PC-9 (cell line): ENCODE data around the gene CEP63. TPM values are rescaled to one million over a fixed set of nuclear protein-coding genes. Genes with fewer than 3 reads are reported as not detected.

Experiments used
- BruUV-seq: library from RNA; stranded (reverse); fragments of 400-500 nt; replicated peaks from 2 replicates; lab custom pipeline; 2021; lab: Mats Ljungman, UMichigan
- CTCF ChIA-PET: fragments of 300-600 bp; sonication (Branson Sonifier 250); formaldehyde crosslinking; loops from one replicate; lab custom pipeline; 2022; ENCODE audit warnings: antibody characterized with exemption; lab: Charles Lee
- POLR2A ChIA-PET: fragments of 300-600 bp; sonication (Branson Sonifier 250); formaldehyde crosslinking; loops from one replicate; lab custom pipeline; 2022; ENCODE audit warnings: antibody characterized with exemption; ENCODE audit not compliant: unreplicated experiment; lab: Charles Lee
- DNase-seq, 2 experiments: peaks; one replicate each; pipeline versions ENCODE4 v3.0.0 to v3.0.0-alpha.2; 2015 to 2022; ENCODE audit warnings: mixed read lengths in 1 of 2
- H2AFZ ChIP-seq: fragments of 200-600 bp; sonication (generic); 2 replicates; pipeline ENCODE4 v1.8.1; 2017; ENCODE audit warnings: antibody characterized with exemption
- H3F3A ChIP-seq: fragments of 200-600 bp; sonication (generic); 2 replicates; pipeline ENCODE4 v1.8.1; 2017; ENCODE audit warnings: antibody characterized with exemption, mild to moderate bottlenecking, low read depth; ENCODE audit not compliant: insufficient read depth
- H3K27ac ChIP-seq: fragments of 200-600 bp; sonication (generic); 2 replicates; pipeline ENCODE4 v1.6.1; 2016; ENCODE audit warnings: mixed run types
- H3K27me3 ChIP-seq: fragments of 200-600 bp; sonication (generic); 2 replicates; pipeline ENCODE4 v1.6.1; 2016; ENCODE audit warnings: low read depth, mixed run types; ENCODE audit not compliant: insufficient read depth
- H3K36me3 ChIP-seq: fragments of 200-600 bp; sonication (generic); 2 replicates; pipeline ENCODE4 v1.6.1; 2016; ENCODE audit warnings: low read depth, mixed run types
- H3K4me1 ChIP-seq: fragments of 200-600 bp; sonication (generic); replicated peaks from 2 replicates; pipeline ENCODE4 v1.6.1; 2016; ENCODE audit warnings: mixed run types; ENCODE audit not compliant: insufficient read depth
- H3K4me2 ChIP-seq: fragments of 200-600 bp; sonication (generic); 2 replicates; pipeline ENCODE4 v1.6.1; 2017; ENCODE audit warnings: mixed run types
- H3K4me3 ChIP-seq: fragments of 200-600 bp; sonication (generic); 2 replicates; pipeline ENCODE4 v1.6.1; 2016; ENCODE audit warnings: mixed run types
- H3K79me2 ChIP-seq: fragments of 200-600 bp; sonication (generic); 2 replicates; pipeline ENCODE4 v1.6.1; 2017; ENCODE audit warnings: low read depth, mixed run types
- H3K9me2 ChIP-seq: fragments of 200-600 bp; sonication (generic); 2 replicates; pipeline ENCODE4 v1.8.1; 2017; ENCODE audit warnings: mild to moderate bottlenecking; ENCODE audit not compliant: insufficient read depth
- H3K9me3 ChIP-seq: fragments of 200-600 bp; sonication (generic); 2 replicates; pipeline ENCODE4 v1.8.1; 2016; ENCODE audit warnings: low read depth; ENCODE audit not compliant: insufficient read depth
- H4K20me1 ChIP-seq: fragments of 200-600 bp; sonication (generic); 2 replicates; pipeline ENCODE4 v1.8.1; 2017; ENCODE audit not compliant: insufficient read depth
- CTCF ChIP-seq: fragments of 200-600 bp; sonication (generic); conservative IDR thresholded peaks from 2 replicates; pipeline ENCODE4 v1.6.1; 2017; ENCODE audit warnings: mixed run types, antibody characterized with exemption, mild to moderate bottlenecking, moderate library complexity
- EZH2 ChIP-seq: fragments of 200-600 bp; sonication (generic); IDR thresholded peaks from 2 replicates; pipeline ENCODE4 v1.8.0; 2017; ENCODE audit warnings: antibody characterized with exemption, low read depth
- intact Hi-C: fragments of 100-400 bp; cut with micrococcal nuclease; formaldehyde crosslinking; loops from one replicate; pipeline ENCODE4 v1.10.0; 2022; ENCODE audit not compliant: unreplicated experiment
- total RNA-seq: library from RNA; stranded (reverse); gene quantifications from 2 replicates; pipeline ENCODE4 v1.2.3, GENCODE V29; 2021

The CEP63 gene
- total RNA-seq, 1 experiment from 2014 or later, result 31.5 TPM

DNA sequence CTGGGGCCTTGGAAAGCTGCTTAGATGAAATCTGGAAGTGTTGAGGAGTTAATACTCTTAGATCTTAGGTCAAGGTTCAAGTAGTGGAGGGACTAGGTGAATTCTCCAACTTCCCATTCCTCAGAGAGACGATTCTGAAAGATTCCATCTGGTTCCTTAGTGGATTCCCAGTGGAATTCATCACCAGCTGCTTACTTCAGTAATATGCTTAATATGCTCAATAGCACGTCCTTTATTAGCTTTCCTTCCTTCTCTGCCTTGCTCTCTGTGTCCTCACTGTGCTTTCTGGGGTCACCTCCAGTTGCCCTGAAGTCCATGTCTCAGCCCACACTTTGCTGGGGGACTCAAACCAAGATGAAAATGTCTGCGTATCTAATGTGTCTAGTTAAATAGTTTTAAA, 31.0 kb downstream of the CEP63 start:
- H3K27me3 ChIP-seq, result no peaks in the 10 kb centered on the region
- no peak overlapping the region for H3K4me3 ChIP-seq
- no peaks in the 10 kb centered on the region for H4K20me1 ChIP-seq
- H3K79me2 ChIP-seq, result no peaks in the 10 kb centered on the region
- no TSS peak for BruUV-seq
- ChIA-PET POLR2A (no interaction called here), CTCF (no interaction called here)
- no peak overlapping the region for H3K4me2 ChIP-seq
- DNase-seq, result no peak
- TF ChIP-seq EZH2 (no peak), CTCF (no peak)
- no peaks in the 10 kb centered on the region for H3K9me2 ChIP-seq
- no peaks in the 10 kb centered on the region; the same call in 1 of the 2 replicates for H3K9me3 ChIP-seq
- H3K36me3 ChIP-seq, result no peaks in the 10 kb centered on the region
- no peaks in the 10 kb centered on the region for H3F3A ChIP-seq
- H3K4me1 ChIP-seq, result no peaks in the 10 kb centered on the region
- H3K27ac ChIP-seq, result no peak overlapping the region
- intact Hi-C loops, result no loop called here
- no peak overlapping the region for H2AFZ ChIP-seq

- no peak overlapping the region for H2AFZ ChIP-seq
- TF ChIP-seq CTCF (no peak), EZH2 (no peak)
- no peaks in the 10 kb centered on the region for H3F3A ChIP-seq
- H4K20me1 ChIP-seq, result no peaks in the 10 kb centered on the region
- POLR2A ChIA-PET, result no interaction called here
- H3K9me3 ChIP-seq, result no peaks in the 10 kb centered on the region; the same call in 1 of the 2 replicates
- DNase-seq, result no peak
- CTCF ChIA-PET, result no interaction called here
- no peaks in the 10 kb centered on the region for H3K4me1 ChIP-seq
- no TSS peak for BruUV-seq
- H3K27ac ChIP-seq, result no peak overlapping the region
- no peaks in the 10 kb centered on the region for H3K9me2 ChIP-seq
- no peak overlapping the region for H3K4me3 ChIP-seq
- 0 out of 2 replicates have a peak, but pooled peaks cover 3% of the 10 kb centered on the region for H3K79me2 ChIP-seq
- H3K36me3 ChIP-seq, result no peaks in the 10 kb centered on the region
- no peaks in the 10 kb centered on the region for H3K27me3 ChIP-seq
- intact Hi-C loops, result no loop called here
- peak overlapping the region; percentile 21; the same call in 1 of the 2 replicates for H3K4me2 ChIP-seq
Measured at GRCh38 chr3:134517791-134518190, 31.9 kb downstream of the CEP63 start.

- POLR2A ChIA-PET, result no interaction called here
- DNase-seq, result no peak
Measured at GRCh38 chr3:134522541-134522940, 36.7 kb downstream of the CEP63 start.

More at GRCh38 chr3:134522541-134522940, 36.7 kb downstream of the CEP63 start:
- intact Hi-C loops, result no loop called here
- CTCF ChIA-PET, result no interaction called here
- H3K4me2 ChIP-seq, result no peak overlapping the region
- H4K20me1 ChIP-seq, result no peaks in the 10 kb centered on the region
- H3K4me1 ChIP-seq, result no peaks in the 10 kb centered on the region
- no peak overlapping the region for H2AFZ ChIP-seq
- 0 out of 2 replicates have a peak, but pooled peaks cover 3% of the 10 kb centered on the region for H3K79me2 ChIP-seq
- BruUV-seq, result no TSS peak
- H3K27ac ChIP-seq, result no peak overlapping the region
- H3K4me3 ChIP-seq, result no peak overlapping the region
- H3K9me2 ChIP-seq, result no peaks in the 10 kb centered on the region
- no peaks in the 10 kb centered on the region for H3K27me3 ChIP-seq
- no peaks in the 10 kb centered on the region for H3F3A ChIP-seq
- peaks cover 11% of the 10 kb centered on the region for H3K9me3 ChIP-seq
- TF ChIP-seq CTCF (no peak), EZH2 (no peak)
- no peaks in the 10 kb centered on the region for H3K36me3 ChIP-seq
